DOHH2 (cell line): ENCODE results near the gene MADD.

Experiments used
- H3F3A ChIP-seq: fragments of 200-600 bp; sonication (generic), shearing (Covaris generic); 2 replicates; pipeline ENCODE4 v1.6.0; 2016; ENCODE audit warnings: antibody characterized with exemption, mild to moderate bottlenecking; ENCODE audit not compliant: control insufficient read depth, insufficient read depth
- H3K27ac ChIP-seq: fragments of 200-600 bp; sonication (generic); 2 replicates; pipeline ENCODE4 v1.5.1; 2014; ENCODE audit warnings: low read depth, mild to moderate bottlenecking, low read length, moderate library complexity
- H3K27me3 ChIP-seq: fragments of 200-600 bp; sonication (generic); 2 replicates; pipeline ENCODE4 v1.6.1; 2014; ENCODE audit warnings: mild to moderate bottlenecking, low read length, mixed read lengths; ENCODE audit not compliant: control insufficient read depth
- H3K36me3 ChIP-seq: fragments of 200-600 bp; sonication (generic); 2 replicates; pipeline ENCODE4 v1.6.1; 2014; ENCODE audit warnings: mild to moderate bottlenecking, low read length, moderate library complexity, mixed read lengths; ENCODE audit not compliant: control insufficient read depth
- H3K4me1 ChIP-seq: fragments of 200-600 bp; sonication (generic); 2 replicates; pipeline ENCODE4 v1.6.1; 2014; ENCODE audit warnings: mild to moderate bottlenecking, low read length, mixed read lengths; ENCODE audit not compliant: control insufficient read depth
- H3K4me2 ChIP-seq: fragments of 200-600 bp; sonication (generic); 2 replicates; pipeline ENCODE4 v1.6.0; 2014; ENCODE audit warnings: mild to moderate bottlenecking, low read length, moderate library complexity
- H3K4me3 ChIP-seq: fragments of 200-600 bp; sonication (generic); 2 replicates; pipeline ENCODE4 v1.5.1; 2014; ENCODE audit warnings: mild to moderate bottlenecking, low read length, mixed read lengths
- H3K79me2 ChIP-seq: fragments of 200-600 bp; sonication (generic); 2 replicates; pipeline ENCODE4 v1.6.1; 2014; ENCODE audit warnings: mild to moderate bottlenecking, low read length, mixed read lengths; ENCODE audit not compliant: control insufficient read depth
- H3K9me2 ChIP-seq: fragments of 200-600 bp; sonication (generic); replicated peaks from 2 replicates; pipeline ENCODE4 v1.6.1; 2014; ENCODE audit warnings: mild to moderate bottlenecking, low read length, mixed read lengths; ENCODE audit not compliant: control insufficient read depth
- H3K9me3 ChIP-seq: fragments of 200-600 bp; sonication (generic); 2 replicates; pipeline ENCODE4 v1.6.1; 2014; ENCODE audit warnings: antibody characterized with exemption, low read length, mixed read lengths; ENCODE audit not compliant: control insufficient read depth, insufficient read depth
- H4K20me1 ChIP-seq: fragments of 200-600 bp; sonication (generic); 2 replicates; pipeline ENCODE4 v1.6.0; 2014; ENCODE audit warnings: low read depth, mild to moderate bottlenecking, antibody characterized with exemption, low read length, moderate library complexity; ENCODE audit not compliant: control insufficient read depth, insufficient read depth
- EZH2phosphoT487 ChIP-seq: fragments of 200-600 bp; sonication (generic); IDR thresholded peaks from 2 replicates; pipeline ENCODE4 v1.6.1; 2017; ENCODE audit warnings: borderline replicate concordance, mild to moderate bottlenecking, antibody characterized with exemption, low read length, moderate library complexity, mixed read lengths
- TF ChIP-seq, protein P1 (sequence below): fragments of 200-600 bp; sonication (generic); IDR thresholded peaks from one replicate; pipeline ENCODE4 v1.5.1; 2014; ENCODE audit warnings: antibody characterized with exemption, mild to moderate bottlenecking, low read depth, low read length; ENCODE audit not compliant: poor library complexity, severe bottlenecking

The MADD gene

DNA sequence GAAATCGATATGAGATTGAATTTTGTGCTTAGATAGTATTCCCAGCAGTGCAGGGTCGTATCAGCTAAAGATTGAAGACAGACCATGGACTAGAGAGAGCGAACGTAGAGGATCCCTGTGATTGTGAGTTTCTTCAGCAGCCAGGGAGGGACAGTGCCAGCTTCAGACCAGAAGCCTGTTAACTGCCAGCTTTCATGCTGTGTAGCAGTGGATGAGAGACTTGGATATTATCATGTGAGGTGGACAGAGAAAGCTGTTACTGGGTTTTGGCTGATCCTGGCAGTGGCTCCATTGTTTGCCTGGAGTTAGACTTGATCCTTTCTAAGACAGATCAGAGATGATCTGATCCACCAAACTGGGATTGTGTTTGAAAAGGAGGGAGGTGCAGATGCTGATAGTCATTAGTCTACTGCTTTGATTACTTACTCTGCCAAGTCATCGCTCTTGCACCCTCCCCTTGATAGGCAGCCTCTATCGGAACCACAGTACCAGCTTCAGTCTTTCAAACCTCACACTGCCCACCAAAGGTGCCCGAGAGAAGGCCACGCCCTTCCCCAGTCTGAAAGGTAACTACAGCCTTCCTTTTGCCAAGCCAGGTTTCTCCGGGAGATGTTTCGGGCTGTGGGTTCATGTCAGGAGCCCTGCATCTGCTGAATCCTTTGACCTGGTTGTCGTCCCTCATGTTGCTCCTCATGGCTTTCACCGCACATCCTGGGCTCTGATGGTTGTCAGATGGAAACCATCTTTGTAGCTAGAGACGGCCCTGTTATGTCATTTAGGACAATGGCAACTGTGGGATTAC lies 16.2 kb downstream of the MADD start:
- Histone ChIP-seq H3K9me3 (no peaks in the 10 kb centered on the region), H3K9me2 (no peaks in the 10 kb centered on the region), H3K4me1 (no peaks in the 10 kb centered on the region), H4K20me1 (no peaks in the 10 kb centered on the region), H3K4me3 (no peak overlapping the region), H3K27ac (no peak overlapping the region), H3K4me2 (no peak overlapping the region), H3K27me3 (no peaks in the 10 kb centered on the region), H3K79me2 (no peaks in the 10 kb centered on the region), H3F3A (no peaks in the 10 kb centered on the region), H3K36me3 (peaks cover 81% of the 10 kb centered on the region)
- TF ChIP-seq, protein P1, sequence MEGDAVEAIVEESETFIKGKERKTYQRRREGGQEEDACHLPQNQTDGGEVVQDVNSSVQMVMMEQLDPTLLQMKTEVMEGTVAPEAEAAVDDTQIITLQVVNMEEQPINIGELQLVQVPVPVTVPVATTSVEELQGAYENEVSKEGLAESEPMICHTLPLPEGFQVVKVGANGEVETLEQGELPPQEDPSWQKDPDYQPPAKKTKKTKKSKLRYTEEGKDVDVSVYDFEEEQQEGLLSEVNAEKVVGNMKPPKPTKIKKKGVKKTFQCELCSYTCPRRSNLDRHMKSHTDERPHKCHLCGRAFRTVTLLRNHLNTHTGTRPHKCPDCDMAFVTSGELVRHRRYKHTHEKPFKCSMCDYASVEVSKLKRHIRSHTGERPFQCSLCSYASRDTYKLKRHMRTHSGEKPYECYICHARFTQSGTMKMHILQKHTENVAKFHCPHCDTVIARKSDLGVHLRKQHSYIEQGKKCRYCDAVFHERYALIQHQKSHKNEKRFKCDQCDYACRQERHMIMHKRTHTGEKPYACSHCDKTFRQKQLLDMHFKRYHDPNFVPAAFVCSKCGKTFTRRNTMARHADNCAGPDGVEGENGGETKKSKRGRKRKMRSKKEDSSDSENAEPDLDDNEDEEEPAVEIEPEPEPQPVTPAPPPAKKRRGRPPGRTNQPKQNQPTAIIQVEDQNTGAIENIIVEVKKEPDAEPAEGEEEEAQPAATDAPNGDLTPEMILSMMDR, result no peak
- no peak for TF ChIP-seq EZH2phosphoT487

- Histone ChIP-seq H3F3A (no peaks in the 10 kb centered on the region), H3K27me3 (no peaks in the 10 kb centered on the region), H3K4me3 (no peak overlapping the region), H3K27ac (no peak overlapping the region), H4K20me1 (no peaks in the 10 kb centered on the region), H3K4me2 (no peak overlapping the region), H3K9me3 (no peaks in the 10 kb centered on the region), H3K9me2 (no peaks in the 10 kb centered on the region), H3K79me2 (no peaks in the 10 kb centered on the region), H3K4me1 (no peaks in the 10 kb centered on the region), H3K36me3 (peaks cover 87% of the 10 kb centered on the region)
- TF ChIP-seq, protein P1, result no peak
- no peak for TF ChIP-seq EZH2phosphoT487
These were observed 18.1 kb downstream of the MADD start for GRCh38 chr11:47288066-47288465.

- Histone ChIP-seq H3K9me2 (no peaks in the 10 kb centered on the region), H3K27ac (no peak overlapping the region), H3K79me2 (no peaks in the 10 kb centered on the region), H3K4me3 (no peak overlapping the region), H3K9me3 (no peaks in the 10 kb centered on the region), H4K20me1 (no peaks in the 10 kb centered on the region), H3K4me1 (no peaks in the 10 kb centered on the region), H3F3A (no peaks in the 10 kb centered on the region), H3K36me3 (peaks cover 82% of the 10 kb centered on the region), H3K4me2 (no peak overlapping the region), H3K27me3 (no peaks in the 10 kb centered on the region)
- TF ChIP-seq, protein P1, result no peak
- no peak for TF ChIP-seq EZH2phosphoT487
These were observed 19.9 kb downstream of the MADD start for GRCh38 chr11:47289856-47290255.
